Left lung (tissue), 10 donors: Measurements from ENCODE around the gene HCLS1. TPM values are rescaled to one million over a fixed set of nuclear protein-coding genes. Genes with fewer than 3 reads are reported as not detected.
"Not testable (repeated sequence)": the region's sequence is repeated elsewhere in the genome, so short reads cannot be mapped to it uniquely, and the experiment has no call there.

Experiments used
- ATAC-seq: fragments of 200-7000 bp; cut with Tn5 transposase; one replicate; pipeline ENCODE4 v1.9.1; 2020; ENCODE audit warnings: moderate library complexity
- DNase-seq, 4 donors: peaks; one replicate each; pipeline ENCODE4 v3.0.0-alpha.2; 2013 to 2020
- H3K27ac ChIP-seq, 2 donors: fragments of 200-600 bp; sonication (generic) in 1 of 2; one replicate each; pipeline versions ENCODE4 v1.5.0 to v1.8.0; 2020 to 2021
- H3K27me3 ChIP-seq, 2 donors: fragments of 200-600 bp; sonication (generic) in 1 of 2; one replicate each; pipeline versions ENCODE4 v1.5.0 to v1.8.0; 2020 to 2021
- H3K36me3 ChIP-seq, 2 donors: fragments of 200-600 bp; sonication (generic) in 1 of 2; one replicate each; pipeline versions ENCODE4 v1.5.0 to v1.8.0; 2020 to 2021
- H3K4me1 ChIP-seq, 2 donors: fragments of 200-600 bp; one replicate each; pipeline ENCODE4 v1.8.0; 2021
- H3K4me3 ChIP-seq, 2 donors: fragments of 200-600 bp; sonication (generic) in 1 of 2; one replicate each; pipeline versions ENCODE4 v1.5.0 to v1.8.0; 2020 to 2021; ENCODE audit warnings: mild to moderate bottlenecking in 1 of 2
- H3K9me3 ChIP-seq, 2 donors: fragments of 200-600 bp; sonication (generic) in 1 of 2; one replicate each; pipeline versions ENCODE4 v1.5.0 to v1.8.0; 2020 to 2021
- intact Hi-C, 2 donors: fragments of 100-400 bp; cut with DNase I; formaldehyde crosslinking; loops; one replicate each; pipeline versions ENCODE4 v1.11.2 to v1.14.2; 2022
- polyA plus RNA-seq, 6 donors: library from polyadenylated mRNA; unstranded; fragments of 120-200 nt; gene quantifications; one replicate each; pipeline ENCODE4 v1.2.1, GENCODE V29; 2013; ENCODE audit not compliant: insufficient read length in 6 of 6
- total RNA-seq, 2 donors: library from RNA; stranded (reverse); fragmentation: NEBNext Ultra II Directional; extraction: Animal tissue kit (Norgen Biotek cat#: 25700); gene quantifications; one replicate each; pipeline ENCODE4 v1.2.1, GENCODE V29; 2021
- TF ChIP-seq, protein P1 (sequence below), 2 donors: fragments of 200-600 bp; sonication (generic) in 1 of 2; IDR thresholded peaks; one replicate each; pipeline versions ENCODE4 v1.5.0 to v1.8.0; 2021; ENCODE audit warnings: antibody characterized with exemption in 2 of 2
- donor health status: DM: no; HTN: yes; CAD: no.
- donor health status: DM: no; HTN: no; CAD: no.

The HCLS1 gene
- total and polyA plus RNA-seq, 8 donors, result 5.9 to 98.6 (median 7.7) TPM

DNA sequence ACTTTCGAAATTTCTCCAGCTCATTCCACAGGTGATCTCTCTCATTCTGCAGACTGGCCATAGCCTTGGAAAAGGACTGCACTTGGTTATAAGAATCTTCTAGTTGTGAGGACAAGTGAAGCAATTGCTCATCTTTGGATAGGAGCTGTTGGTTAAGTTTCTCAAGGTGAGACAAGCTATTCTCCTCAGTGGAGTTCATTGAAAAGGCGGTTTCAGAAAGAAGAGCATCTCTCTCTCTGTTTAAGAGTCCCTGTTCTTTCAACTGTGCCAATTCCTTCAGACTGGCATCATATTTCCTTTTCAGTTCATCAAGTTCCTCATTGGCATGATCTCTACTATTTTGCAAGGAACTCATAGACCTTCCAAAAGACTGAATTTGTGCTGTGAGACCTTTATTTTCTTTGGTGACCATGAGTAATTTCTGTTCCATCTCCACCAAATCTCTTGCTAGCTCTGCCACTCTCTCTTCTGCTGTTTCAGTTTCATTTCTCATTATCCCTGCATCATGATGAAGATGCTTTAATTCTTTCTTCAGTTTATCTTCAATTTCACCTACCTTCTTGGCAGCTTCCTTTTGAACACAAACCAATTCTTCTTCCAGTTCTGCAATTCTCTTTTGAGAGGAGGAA, 30.2 kb upstream of the HCLS1 start:
- H3K4me3 ChIP-seq, result no peak overlapping the region

DNA sequence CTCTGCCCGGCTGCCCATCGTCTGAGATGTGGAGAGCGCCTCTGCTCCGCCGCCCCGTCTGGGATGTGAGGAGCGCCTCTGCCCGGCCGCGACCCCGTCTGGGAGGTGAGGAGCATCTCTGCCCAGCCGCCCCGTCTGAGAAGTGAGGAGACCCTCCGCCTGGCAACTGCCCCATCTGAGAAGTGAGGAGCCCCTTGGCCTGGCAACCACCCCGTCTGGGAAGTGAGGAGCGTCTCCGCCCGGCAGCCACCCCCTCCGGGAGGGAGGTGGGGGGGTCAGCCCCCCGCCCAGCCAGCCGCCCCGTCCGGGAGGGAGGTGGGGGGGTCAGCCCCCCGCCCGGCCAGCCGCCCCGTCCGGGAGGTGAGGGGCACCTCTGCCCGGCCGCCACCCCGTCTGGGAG, 28.0 kb upstream of the HCLS1 start:
- DNase-seq, result peak in 1 of 4 donors; percentile 28
- peaks cover 4 to 74% of the 10 kb centered on the region in 2 donors for H3K36me3 ChIP-seq
- H3K4me1 ChIP-seq, H3K27ac ChIP-seq, H3K27me3 ChIP-seq, intact Hi-C loops, H3K4me3 ChIP-seq, ATAC-seq: not testable (repeated sequence)
- peaks cover 0 to 15% of the 10 kb centered on the region in 2 donors for H3K9me3 ChIP-seq

More for the DNA sequence above, 30.2 kb upstream of the HCLS1 start:
- DNase-seq (no peak), ATAC-seq (no peak)
- no peaks in the 10 kb centered on the region for H3K4me1 ChIP-seq
- H3K27ac ChIP-seq, result no peak overlapping the region
- intact Hi-C loops, result no loop called here
- TF ChIP-seq, protein P1, sequence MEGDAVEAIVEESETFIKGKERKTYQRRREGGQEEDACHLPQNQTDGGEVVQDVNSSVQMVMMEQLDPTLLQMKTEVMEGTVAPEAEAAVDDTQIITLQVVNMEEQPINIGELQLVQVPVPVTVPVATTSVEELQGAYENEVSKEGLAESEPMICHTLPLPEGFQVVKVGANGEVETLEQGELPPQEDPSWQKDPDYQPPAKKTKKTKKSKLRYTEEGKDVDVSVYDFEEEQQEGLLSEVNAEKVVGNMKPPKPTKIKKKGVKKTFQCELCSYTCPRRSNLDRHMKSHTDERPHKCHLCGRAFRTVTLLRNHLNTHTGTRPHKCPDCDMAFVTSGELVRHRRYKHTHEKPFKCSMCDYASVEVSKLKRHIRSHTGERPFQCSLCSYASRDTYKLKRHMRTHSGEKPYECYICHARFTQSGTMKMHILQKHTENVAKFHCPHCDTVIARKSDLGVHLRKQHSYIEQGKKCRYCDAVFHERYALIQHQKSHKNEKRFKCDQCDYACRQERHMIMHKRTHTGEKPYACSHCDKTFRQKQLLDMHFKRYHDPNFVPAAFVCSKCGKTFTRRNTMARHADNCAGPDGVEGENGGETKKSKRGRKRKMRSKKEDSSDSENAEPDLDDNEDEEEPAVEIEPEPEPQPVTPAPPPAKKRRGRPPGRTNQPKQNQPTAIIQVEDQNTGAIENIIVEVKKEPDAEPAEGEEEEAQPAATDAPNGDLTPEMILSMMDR (IDR thresholded peaks at IDR 0.05), result no peak
- no peaks in the 10 kb centered on the region for H3K27me3 ChIP-seq
- H3K36me3 ChIP-seq, result peaks cover under 1 to 61% of the 10 kb centered on the region in 2 donors
- no peaks in the 10 kb centered on the region for H3K9me3 ChIP-seq

DNA sequence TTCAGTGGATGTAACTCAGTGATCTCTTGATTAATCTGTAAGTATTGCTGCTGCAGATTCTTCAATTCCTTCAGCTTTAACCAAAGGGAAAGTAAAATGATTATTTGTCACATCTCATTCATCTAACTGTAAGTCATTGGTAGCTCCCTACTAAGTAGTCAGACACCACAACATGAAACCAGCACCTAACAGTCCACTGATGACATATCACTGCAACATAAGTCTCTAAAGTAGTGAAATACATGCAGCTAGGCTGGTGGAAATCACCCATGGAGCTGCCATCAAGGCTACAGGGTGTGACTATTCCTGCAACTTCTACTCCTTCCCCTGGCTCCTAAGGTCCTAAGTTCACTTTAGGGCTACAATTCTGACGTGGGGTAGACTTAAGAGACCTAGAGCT, 21.1 kb upstream of the HCLS1 start:
- no peak for DNase-seq
- intact Hi-C loops, result no loop called here
- H3K27me3 ChIP-seq, result no peaks in the 10 kb centered on the region
- H3K36me3 ChIP-seq, result peaks cover 4 to 66% of the 10 kb centered on the region in 2 donors
- no peaks in the 10 kb centered on the region for H3K4me1 ChIP-seq
- peaks cover 0 to 15% of the 10 kb centered on the region in 2 donors for H3K9me3 ChIP-seq
- H3K27ac ChIP-seq, result no peak overlapping the region
- ATAC-seq, result no peak
- TF ChIP-seq, protein P1 (IDR thresholded peaks at IDR 0.05), result no peak
- H3K4me3 ChIP-seq, result no peak overlapping the region

DNA sequence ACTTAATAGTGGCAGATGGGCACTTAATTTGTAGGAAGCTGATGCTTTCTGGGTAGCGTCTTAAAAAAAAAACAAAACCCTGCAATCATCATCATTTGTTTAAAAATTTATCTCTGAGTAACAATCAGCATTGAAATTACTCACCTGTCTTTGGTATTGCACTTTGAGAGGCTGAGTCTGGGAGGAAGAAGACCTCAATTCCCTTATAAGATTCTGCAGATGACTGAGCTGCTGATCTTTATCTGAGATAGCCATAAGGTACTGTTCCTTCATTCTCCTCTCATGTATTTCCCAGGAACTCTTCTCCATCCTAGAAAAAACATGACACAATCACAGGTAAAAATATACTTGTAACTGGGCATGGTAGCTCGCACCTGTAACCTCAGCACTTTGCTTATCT, 16.4 kb upstream of the HCLS1 start:
- H3K36me3 ChIP-seq, result peaks cover 0 to 85% of the 10 kb centered on the region in 2 donors
- TF ChIP-seq, protein P1 (IDR thresholded peaks at IDR 0.05), result no peak
- H3K9me3 ChIP-seq, result no peaks in the 10 kb centered on the region
- no peak for DNase-seq
- ATAC-seq, result no peak
- H3K4me1 ChIP-seq, result no peaks in the 10 kb centered on the region
- no peaks in the 10 kb centered on the region for H3K27me3 ChIP-seq
- intact Hi-C loops, result no loop called here
- H3K27ac ChIP-seq, result no peak overlapping the region
- H3K4me3 ChIP-seq, result no peak overlapping the region

DNA sequence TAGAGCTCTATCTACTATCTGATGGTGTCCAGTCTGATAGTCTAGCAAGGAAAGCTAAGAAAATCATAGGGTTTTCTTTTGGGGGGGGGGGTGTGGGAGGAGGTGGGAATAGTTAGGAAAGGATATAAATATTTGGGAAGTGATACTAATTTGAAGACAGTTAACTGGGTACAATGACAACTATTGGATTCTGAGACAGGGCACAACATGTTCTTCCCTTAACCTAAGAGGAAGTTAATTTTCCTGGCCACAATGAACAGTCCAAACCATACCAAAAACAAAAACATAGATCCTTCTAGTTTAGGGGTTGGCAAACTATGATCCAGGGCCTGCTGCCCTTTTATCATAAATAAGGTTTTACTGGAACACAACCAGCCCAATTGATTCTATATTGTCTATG, 10.0 kb upstream of the HCLS1 start:
- intact Hi-C loops, result no loop called here
- DNase-seq (no peak), ATAC-seq (no peak)
- Histone ChIP-seq H3K4me3 (no peak overlapping the region), H3K9me3 (no peaks in the 10 kb centered on the region), H3K4me1 (peaks cover 0 to 34% of the 10 kb centered on the region in 2 donors), H3K27ac (peak overlapping the region in 1 of 2 donors; percentile 7), H3K36me3 (peaks cover 5 to 84% of the 10 kb centered on the region in 2 donors), H3K27me3 (no peaks in the 10 kb centered on the region)
- TF ChIP-seq, protein P1 (IDR thresholded peaks at IDR 0.05), result no peak

DNA sequence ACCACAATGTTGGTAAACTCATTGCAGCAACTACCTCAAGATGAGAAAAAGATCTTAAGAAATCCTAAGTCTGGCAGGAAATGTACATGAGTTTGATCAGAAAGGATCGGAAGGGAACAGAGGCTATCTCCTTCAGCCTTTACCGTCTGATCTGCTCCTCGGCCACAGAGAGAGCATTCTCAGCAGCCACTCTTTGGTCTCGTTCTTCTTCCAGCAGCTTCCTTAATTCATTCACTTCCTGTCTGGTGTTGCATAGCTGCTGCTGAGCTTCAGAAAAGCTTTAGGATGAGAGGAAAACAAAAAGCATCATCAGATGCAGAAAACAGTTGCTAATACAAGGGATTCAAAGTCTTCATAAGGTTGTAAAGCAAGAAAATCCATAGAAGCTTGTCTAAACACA, 6.6 kb upstream of the HCLS1 start:
- ATAC-seq (peak; percentile 22), DNase-seq (no peak)
- Histone ChIP-seq H3K27me3 (no peaks in the 10 kb centered on the region), H3K4me3 (no peak overlapping the region), H3K4me1 (peaks cover 0 to 42% of the 10 kb centered on the region in 2 donors), H3K36me3 (peaks cover 5 to 85% of the 10 kb centered on the region in 2 donors), H3K9me3 (no peaks in the 10 kb centered on the region), H3K27ac (peak overlapping the region in 1 of 2 donors; percentile 89)
- TF ChIP-seq, protein P1 (IDR thresholded peaks at IDR 0.05), result no peak
- intact Hi-C loops, result no loop called here
